GM19468 (cell line): Measurements from ENCODE around the gene EMCN.
"Not testable (repeated sequence)": the region's sequence is repeated elsewhere in the genome, so short reads cannot be mapped to it uniquely, and the experiment has no call there.

Source experiments
- ATAC-seq: cut with Tn5 transposase; IDR thresholded peaks from one replicate; pipeline ENCODE4 v1.9.1; 2021; ENCODE audit warnings: mild to moderate bottlenecking, moderate library complexity, moderate number of reproducible peaks; ENCODE audit not compliant: unreplicated experiment; ENCODE audit errors: extremely low read depth

EMCN gene

GRCh38 chr4:100517864-100518341 lies at the start of gene EMCN:
TSS of gene EMCN (minus strand) at chr4:100518022. CDS start at chr4:100517914, 108 bp downstream.
- ATAC-seq: no peak

- no peak for ATAC-seq
These were observed 48.6 kb upstream of the EMCN start for GRCh38 chr4:100566396-100566795.

GRCh38 chr4:100557306-100557705 lies 39.5 kb upstream of the EMCN start:
- ATAC-seq: no peak

GRCh38 chr4:100555611-100556337 lies 38.0 kb upstream of the EMCN start:
- no peak for ATAC-seq

- no peak for ATAC-seq
These were observed 30.4 kb upstream of the EMCN start for GRCh38 chr4:100548200-100548560.

GRCh38 chr4:100547541-100548199 lies 29.8 kb upstream of the EMCN start:
- no peak for ATAC-seq

GRCh38 chr4:100545427-100545826 lies 27.6 kb upstream of the EMCN start:
- ATAC-seq: no peak

- ATAC-seq: no peak
These were observed 22.3 kb upstream of the EMCN start for GRCh38 chr4:100540131-100540530.

- no peak for ATAC-seq
These were observed 21.9 kb upstream of the EMCN start for GRCh38 chr4:100539706-100540105.

- ATAC-seq: no peak
These were observed 15.9 kb upstream of the EMCN start for GRCh38 chr4:100533741-100534140.

- ATAC-seq: not testable (repeated sequence)
These were observed 12.3 kb upstream of the EMCN start for GRCh38 chr4:100530161-100530560.

GRCh38 chr4:100525686-100526085 lies 7.9 kb upstream of the EMCN start:
- no peak for ATAC-seq

- no peak for ATAC-seq
These were observed 1.4 kb upstream of the EMCN start for GRCh38 chr4:100519205-100519604.

GRCh38 chr4:100516225-100516624 lies 1.6 kb downstream of the EMCN start:
- ATAC-seq: no peak

GRCh38 chr4:100511896-100512295 lies 5.9 kb downstream of the EMCN start:
- ATAC-seq: no peak

GRCh38 chr4:100510551-100510950 lies 7.3 kb downstream of the EMCN start:
- no peak for ATAC-seq

GRCh38 chr4:100509386-100509785 lies 8.4 kb downstream of the EMCN start:
- no peak for ATAC-seq

GRCh38 chr4:100508691-100509090 lies 9.1 kb downstream of the EMCN start:
- ATAC-seq: no peak

- no peak for ATAC-seq
These were observed 13.5 kb downstream of the EMCN start for GRCh38 chr4:100504086-100504874.

- ATAC-seq: no peak
These were observed 20.0 kb downstream of the EMCN start for GRCh38 chr4:100497791-100498190.

GRCh38 chr4:100495074-100495473 lies 22.7 kb downstream of the EMCN start:
- ATAC-seq: no peak
